GM13976 (cell line): Measurements from ENCODE around the gene RNF208.

Experiments used
- DNase-seq: peaks from one replicate; pipeline ENCODE4 v3.0.0; 2012; ENCODE audit warnings: low spot score
- in situ Hi-C: fragments of 300-500 bp; cut with MboI; formaldehyde crosslinking; loops from one replicate; pipeline ENCODE4 v1.12.0; 2022; ENCODE audit warnings: low sequenced_read_pairs, mixed read lengths, inconsistent platforms; ENCODE audit not compliant: unreplicated experiment
- TF ChIP-seq, protein P1 (sequence below): IDR thresholded peaks from 2 replicates; pipeline ENCODE4 v1.5.1; 2012; ENCODE audit warnings: borderline replicate concordance, mild to moderate bottlenecking; ENCODE audit not compliant: insufficient read depth; ENCODE audit errors: extremely low read depth, missing control alignments, control extremely low read depth

RNF208 gene

DNA sequence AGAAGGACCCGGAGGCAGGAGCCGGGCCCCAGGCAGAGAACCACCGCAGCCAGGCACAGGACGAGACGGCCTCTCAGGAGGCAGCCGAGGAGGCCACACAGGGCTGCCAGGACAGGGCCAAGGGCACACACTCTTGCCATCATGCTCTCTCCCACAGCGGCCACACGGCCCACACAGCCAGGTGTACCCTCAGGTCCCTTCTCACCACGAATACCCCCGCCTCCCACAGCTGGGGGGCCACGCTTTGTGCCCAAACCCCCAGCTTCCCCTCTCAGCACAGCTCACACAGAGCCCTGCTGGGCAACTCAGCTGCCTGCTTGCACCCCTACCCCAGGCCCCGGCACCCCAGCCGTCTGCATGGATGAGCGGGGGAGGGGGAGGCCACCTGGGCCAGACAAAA, 28.3 kb downstream of the RNF208 start:
- no peak for DNase-seq
- in situ Hi-C loops = no loop called here
- TF ChIP-seq, protein P1, sequence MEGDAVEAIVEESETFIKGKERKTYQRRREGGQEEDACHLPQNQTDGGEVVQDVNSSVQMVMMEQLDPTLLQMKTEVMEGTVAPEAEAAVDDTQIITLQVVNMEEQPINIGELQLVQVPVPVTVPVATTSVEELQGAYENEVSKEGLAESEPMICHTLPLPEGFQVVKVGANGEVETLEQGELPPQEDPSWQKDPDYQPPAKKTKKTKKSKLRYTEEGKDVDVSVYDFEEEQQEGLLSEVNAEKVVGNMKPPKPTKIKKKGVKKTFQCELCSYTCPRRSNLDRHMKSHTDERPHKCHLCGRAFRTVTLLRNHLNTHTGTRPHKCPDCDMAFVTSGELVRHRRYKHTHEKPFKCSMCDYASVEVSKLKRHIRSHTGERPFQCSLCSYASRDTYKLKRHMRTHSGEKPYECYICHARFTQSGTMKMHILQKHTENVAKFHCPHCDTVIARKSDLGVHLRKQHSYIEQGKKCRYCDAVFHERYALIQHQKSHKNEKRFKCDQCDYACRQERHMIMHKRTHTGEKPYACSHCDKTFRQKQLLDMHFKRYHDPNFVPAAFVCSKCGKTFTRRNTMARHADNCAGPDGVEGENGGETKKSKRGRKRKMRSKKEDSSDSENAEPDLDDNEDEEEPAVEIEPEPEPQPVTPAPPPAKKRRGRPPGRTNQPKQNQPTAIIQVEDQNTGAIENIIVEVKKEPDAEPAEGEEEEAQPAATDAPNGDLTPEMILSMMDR = no peak

DNA sequence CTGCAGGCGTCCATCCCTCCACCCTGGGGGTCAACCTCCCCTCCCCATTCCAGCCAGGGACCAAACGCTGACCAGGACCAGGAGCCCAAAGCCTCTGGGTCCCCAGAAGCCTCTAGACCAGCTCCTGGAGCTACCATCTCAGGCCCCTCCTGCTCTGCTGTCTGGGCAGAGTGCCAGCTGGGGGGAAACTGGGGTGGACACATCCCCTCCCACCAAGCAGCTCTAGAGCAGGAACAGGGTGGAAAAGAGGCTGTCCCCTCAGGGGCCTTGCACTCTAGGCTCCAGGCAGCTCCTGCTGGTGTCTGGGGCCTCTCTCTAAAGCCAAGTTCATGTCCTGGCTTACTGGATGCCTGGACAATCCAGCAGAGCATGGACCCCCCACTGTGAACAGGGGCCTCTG, 29.2 kb downstream of the RNF208 start:
- in situ Hi-C loops = no loop called here
- DNase-seq = no peak
- TF ChIP-seq, protein P1 = no peak

DNA sequence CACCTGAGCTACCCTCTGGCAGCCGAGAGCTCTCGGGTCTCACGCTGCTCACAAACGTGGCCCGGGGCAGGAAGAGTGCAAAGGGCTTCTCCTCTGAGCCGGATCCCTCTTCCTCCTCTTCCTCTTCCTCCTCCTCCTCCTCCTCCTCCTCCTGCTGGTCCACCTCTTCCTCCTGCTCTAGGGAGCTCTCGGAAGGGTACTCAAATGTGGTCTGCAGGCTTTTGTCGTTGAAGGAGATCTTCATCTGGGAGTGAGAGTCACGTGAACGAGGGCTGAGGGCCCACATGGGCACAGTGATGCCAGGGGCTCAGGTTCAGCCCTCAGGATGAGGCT, 29.6 kb downstream of the RNF208 start:
- DNase-seq = no peak
- in situ Hi-C loops = no loop called here
- TF ChIP-seq, protein P1 = no peak

DNA sequence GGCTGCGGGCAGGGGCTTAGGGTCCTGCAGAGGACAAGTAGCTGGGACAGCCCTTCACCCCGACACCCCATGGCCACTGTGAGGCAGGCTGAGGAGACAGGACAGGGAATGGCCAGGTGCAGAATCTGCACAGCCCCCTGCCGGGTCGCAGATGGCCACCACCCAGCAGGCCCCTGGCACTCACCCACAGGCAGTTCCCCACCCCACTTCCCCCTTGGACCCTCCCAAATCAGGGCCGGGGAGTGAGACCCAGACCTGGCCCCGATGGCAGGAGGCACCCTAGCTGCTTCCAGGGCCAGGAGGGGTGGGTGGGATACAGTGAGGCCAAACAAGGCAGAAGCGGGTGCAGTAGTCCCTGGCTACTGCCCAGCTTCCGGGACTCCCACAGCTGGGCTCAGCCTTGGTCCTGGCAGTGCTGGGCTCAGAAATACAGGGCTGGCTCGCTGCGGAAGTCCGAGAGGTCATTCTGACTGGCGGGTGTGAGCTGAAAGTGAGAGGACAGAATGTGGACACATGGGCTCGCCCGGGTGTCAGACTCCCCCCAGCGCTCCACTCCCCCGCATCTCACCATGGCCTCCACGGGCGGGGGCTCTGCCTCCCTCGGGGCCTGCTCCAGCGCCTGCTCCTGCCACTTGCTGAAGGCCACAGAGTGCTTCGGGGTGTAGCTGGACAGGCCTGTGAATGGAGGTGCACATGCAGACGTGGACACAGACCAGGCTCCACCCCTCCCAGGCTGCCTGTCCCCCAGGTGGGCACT, 30.2 kb downstream of the RNF208 start:
- no peak for DNase-seq
- TF ChIP-seq, protein P1 = no peak
- in situ Hi-C loops = no loop called here

DNA sequence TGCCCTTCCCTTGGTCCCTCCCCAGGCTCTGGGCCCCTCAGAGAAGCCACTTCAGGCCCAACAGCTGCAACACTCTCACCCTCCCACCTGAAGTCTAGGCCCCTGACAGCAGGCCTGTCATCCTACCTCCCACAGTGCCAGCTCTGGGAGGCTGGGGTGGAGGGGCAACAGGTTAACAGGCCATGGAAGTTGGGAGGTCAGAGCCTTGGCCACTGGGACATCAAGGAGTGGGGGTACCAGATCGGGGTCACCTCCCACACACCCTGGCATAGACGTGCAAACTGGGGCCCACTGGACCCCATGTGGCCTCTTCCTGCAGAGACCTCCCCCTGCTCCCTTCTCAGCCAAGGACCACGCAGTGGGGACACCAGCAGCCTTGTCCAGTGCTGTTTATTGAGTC, 30.8 kb downstream of the RNF208 start:
- in situ Hi-C loops = no loop called here
- TF ChIP-seq, protein P1 = no peak
- no peak for DNase-seq

DNA sequence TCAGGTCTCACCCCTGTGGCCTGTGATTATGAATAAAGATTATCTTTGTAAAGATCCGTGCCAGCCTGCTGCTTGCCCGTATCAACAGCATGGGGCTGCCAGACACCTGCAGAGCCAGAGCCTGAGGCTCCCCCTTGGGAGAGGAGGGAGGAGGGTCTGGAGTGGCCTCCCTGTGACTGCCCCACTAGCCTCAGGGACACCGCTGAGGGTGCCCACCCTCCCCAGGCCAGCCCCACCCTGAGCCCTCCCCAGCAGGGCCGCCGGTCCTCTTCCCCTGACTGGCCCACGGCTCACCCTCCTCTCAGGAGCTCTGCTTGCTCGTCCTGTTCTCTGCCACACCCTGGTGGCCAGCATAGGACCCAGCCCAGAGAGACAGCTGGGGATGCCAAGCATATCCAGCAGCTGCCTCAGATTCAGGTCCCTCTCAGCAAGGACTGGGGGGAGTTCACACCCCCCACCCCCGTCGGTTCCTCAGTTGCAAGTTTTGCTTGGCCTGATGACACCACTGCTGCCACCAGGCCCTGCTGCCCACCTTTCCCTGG, 31.7 kb downstream of the RNF208 start:
- DNase-seq = no peak
- in situ Hi-C loops = no loop called here
- TF ChIP-seq, protein P1 = no peak
